GM19438 (cell line): ENCODE measurements around the gene AGBL4.

Experiments used
- ATAC-seq: cut with Tn5 transposase; IDR thresholded peaks from one replicate; pipeline ENCODE4 v1.9.1; 2021; ENCODE audit warnings: low read depth; ENCODE audit not compliant: unreplicated experiment

Gene AGBL4

DNA sequence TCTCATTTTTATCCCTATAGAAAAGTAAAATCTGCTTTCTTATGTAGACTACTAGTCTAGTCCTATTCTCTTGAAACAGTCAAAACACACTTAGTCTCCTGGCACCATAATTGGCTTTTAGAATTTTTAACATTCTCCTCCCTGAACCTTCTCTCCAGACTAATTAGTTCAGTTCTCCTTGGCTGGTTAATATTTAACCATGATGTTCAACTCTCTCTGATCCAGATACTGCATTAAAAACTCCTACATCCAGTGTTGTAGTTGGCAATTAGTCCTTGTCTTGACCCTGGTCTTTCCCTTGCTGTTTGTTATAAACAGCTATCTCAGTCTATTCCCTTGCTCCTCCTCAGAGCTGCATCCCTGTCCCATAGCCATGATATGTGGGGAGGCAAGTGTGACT, 824.2 kb downstream of the AGBL4 start:
- ATAC-seq = no peak

- no peak for ATAC-seq
Measured at GRCh38 chr1:49197081-49197480, 826.7 kb downstream of the AGBL4 start.

- no peak for ATAC-seq
Measured at GRCh38 chr1:49190138-49190537, 833.6 kb downstream of the AGBL4 start.

DNA sequence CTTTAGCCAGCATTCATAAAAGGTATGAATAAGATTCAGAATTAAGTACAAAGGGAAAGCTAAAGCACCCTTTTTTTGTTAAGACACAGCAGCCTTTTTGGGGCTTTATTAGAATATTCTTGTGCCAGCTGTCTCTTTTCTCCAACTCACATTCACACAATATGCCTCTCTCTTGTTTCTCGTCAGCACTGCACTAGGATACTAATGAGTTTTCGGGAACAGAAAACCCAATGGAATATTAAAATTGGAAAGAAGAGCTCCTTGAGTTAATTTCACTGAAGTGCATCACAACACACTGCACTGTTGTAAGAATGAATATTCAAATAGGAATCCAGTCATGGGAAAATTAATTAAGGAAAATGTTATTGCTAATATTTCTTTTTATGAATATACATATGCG, 836.7 kb downstream of the AGBL4 start:
- ATAC-seq = no peak

DNA sequence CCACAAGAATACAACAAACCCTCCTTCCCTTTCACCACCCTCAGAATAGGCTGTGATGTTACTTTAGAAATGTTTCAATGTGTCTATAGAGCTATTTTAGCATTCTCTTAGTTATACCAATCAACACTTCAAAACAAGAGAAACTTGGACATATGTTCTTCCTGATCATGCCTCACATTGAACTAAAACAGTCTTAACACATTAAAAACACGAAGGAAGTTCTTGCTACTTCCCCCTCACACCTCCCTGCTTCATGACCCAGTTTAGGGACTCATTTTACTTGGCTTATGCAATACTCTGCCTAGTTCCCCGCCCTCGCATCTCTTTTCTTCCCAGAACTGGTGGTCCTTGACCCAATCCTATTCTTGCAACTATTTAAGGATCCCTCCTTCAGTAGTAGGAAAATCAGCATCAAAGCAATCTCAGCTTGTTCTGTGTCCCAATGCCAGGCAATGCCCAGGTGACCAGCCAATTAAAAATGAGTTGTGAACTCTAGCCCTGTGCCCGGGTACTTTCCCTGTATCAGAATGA, 838.2 kb downstream of the AGBL4 start:
- ATAC-seq = no peak

- ATAC-seq = no peak
Measured at GRCh38 chr1:49183489-49183888, 840.3 kb downstream of the AGBL4 start.

- ATAC-seq = no peak
Measured at GRCh38 chr1:49181033-49181432, 842.7 kb downstream of the AGBL4 start.

GRCh38 chr1:49171941-49172593, 851.7 kb downstream of the AGBL4 start:
- ATAC-seq = no peak

DNA sequence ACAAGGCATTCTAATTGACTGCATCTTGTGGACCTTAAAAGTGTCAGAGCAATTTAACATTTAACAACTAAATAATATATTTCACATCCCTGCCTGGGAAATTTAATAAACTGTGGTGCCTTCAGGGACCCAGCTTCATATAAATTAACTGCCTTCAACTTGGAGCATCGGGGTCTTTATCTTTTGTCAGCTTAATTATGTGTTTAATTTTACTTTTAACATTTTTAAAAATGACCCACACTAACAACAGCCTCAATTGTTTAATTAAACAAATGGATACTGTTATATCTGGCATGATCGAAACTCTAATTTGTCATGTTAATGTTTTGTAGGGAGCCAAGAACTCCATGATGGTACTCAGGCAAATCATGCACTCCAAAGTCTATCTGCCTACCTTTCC, 857.7 kb downstream of the AGBL4 start:
- no peak for ATAC-seq

GRCh38 chr1:49163031-49163430, 860.7 kb downstream of the AGBL4 start:
- ATAC-seq = no peak

GRCh38 chr1:49160677-49161076, 863.1 kb downstream of the AGBL4 start:
- ATAC-seq = no peak

- ATAC-seq = no peak
Measured at GRCh38 chr1:49136738-49137251, 887.0 kb downstream of the AGBL4 start.

- ATAC-seq = no peak
Measured at GRCh38 chr1:49125746-49126145, 898.0 kb downstream of the AGBL4 start.

DNA sequence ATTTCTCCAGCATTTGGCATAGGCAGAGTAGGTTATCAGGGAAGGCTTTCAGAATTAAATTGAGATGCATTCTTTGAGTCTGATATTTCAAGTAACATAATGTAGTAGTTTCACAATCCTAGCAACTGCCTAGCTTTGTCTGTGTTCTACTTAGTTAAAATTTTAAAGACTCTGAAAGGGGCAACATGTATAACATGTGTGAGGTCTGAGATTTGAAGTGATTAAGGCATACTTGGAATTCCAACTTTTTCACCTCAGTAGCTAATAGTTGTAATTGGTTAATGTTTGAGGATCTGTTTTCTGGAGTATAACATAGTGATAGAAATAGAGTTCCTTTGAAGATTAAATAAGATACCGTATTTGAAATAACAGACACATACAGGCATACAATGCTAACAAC, 911.8 kb downstream of the AGBL4 start:
- ATAC-seq = no peak

DNA sequence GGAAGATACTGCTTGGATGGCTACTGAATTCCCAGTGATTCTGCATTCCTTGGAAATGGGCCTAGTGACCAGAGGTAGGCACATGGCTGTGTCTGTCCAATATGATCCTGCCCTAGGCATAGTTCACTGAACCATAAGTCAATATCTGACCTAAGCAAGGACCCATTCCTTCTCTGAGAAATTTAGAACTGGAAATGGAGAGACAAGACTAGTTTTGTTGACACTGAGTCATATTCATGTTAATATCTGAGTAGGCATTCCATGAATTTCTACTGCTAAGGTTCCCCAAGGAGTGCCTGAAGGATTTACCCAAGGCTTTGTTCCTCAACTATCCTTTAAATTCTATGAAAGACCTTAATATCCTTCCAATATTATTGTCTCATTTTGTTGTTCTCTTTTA, 917.3 kb downstream of the AGBL4 start:
- ATAC-seq = no peak

DNA sequence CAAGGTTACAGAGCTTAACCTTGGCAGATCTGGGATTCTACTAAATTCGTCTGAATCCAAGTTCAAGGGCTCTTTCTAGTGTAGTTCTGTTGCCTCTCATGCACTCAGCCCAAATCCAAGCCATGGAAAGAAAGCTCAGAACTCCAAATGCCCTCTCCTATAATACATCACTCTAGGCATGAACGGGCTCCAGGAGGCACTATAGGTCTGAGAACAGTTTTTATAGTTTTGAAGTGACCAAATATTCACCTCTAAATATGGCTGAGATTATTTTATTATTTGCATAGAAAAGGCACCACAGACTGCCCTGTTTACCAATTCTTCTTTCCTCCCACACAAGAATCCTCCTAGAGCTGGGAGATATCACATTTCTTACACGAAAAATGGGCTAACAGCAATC, 919.2 kb downstream of the AGBL4 start:
- ATAC-seq = no peak

DNA sequence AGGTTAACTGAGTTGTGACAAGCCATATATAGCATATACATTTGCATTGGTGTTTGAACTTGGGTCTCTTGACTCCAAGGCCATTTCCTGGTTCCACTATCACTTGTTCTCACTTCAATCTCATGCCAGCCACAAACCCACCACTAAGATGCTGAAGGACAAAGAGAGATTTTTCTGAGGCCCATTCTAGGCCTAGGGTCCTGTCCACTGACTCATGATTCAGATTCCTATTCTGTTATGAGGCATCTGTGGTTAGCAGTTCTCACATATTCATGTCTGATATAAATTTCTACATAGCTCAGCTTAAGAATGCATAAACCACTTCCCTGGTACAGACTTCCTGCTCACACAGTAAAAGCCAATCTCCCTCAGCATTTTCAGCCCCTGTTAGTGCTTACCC, 921.0 kb downstream of the AGBL4 start:
- ATAC-seq = no peak

- ATAC-seq = no peak
Measured at GRCh38 chr1:49098866-49099265, 924.9 kb downstream of the AGBL4 start.

DNA sequence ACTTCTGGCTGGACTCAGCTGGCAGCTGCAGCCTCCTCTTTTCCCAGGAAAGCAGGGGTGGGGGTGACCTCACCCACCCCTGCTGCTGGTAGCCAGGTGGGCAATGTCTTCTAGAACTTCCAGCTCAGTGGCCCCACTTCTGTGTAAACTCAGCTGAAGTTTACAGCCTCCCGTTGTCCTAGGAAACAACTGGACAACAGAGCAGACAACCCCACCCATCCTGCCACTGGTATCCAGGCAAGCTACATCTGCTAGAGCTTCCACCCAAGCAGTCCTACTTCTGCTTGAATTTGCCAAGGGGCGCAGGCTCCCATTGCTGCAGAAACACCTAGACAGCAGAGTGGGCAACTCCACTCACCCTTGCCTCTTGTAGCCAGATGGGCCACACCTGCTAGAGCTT, 937.4 kb downstream of the AGBL4 start:
- ATAC-seq = no peak

DNA sequence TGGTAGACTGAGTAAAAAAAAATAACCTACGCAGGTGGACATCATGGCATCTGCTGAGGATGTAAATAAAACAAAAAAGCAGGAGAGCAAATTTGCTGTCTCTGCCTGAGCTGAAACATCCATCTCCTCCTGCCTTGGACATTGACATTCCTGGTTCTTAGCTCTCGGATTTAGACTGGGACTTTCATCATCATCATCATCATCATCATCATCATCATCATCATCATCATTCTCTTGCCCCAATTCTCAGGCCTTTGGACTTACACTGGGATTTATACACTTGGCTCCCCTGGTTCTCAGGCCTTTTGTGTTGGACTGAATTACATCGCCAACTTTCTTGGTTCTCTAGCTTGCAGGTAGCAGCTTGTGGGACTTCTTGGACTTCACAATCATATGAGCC, 938.7 kb downstream of the AGBL4 start:
- ATAC-seq = no peak

- no peak for ATAC-seq
Measured at GRCh38 chr1:49060766-49061165, 963.0 kb downstream of the AGBL4 start.

DNA sequence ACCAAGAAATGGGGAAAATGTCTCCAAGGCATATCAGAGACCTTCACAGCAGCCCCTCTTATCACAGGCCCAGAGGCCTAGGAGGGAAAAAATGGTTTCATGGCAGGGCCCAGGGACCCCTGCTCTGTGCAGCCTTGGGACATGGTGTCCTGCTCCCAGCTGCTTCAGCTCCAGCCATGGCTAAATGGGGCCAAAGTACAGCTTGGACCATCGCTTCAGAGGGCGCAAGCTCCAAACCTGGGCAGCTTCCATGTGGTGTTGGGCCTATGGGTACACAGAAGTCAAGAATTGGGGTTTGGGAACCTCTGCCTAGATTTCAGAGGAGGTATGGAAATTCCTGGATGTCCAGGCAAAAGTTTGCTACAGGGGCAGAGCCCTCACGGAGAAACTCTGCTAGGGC, 964.7 kb downstream of the AGBL4 start:
- no peak for ATAC-seq

GRCh38 chr1:49052102-49052501, 971.7 kb downstream of the AGBL4 start:
- ATAC-seq = no peak
